ENCODE data around the gene GFER. TPM values are rescaled to one million over a fixed set of nuclear protein-coding genes. Genes with fewer than 3 reads are reported as not detected.
A peak's percentile ranks its signal among the peaks of the same experiment; 100 is the strongest.

GFER gene
- total and polyA plus RNA-seq, 2 donors = 16.1 to 28.0 TPM

- Histone ChIP-seq H3K9me3 (ENCODE audit: control insufficient read depth in 2 of 2, insufficient read depth in 1 of 2, low read length in 1 of 2) (no peaks in the 10 kb centered on the region), H3K4me3 (ENCODE audit: low read length in 2 of 2) (peak overlapping the region; percentile 72 to 86), H3K27ac (ENCODE audit: low read depth in 1 of 2, low read length in 1 of 2) (no peak overlapping the region), H3K27me3 (ENCODE audit: control insufficient read depth in 2 of 2, insufficient read depth in 1 of 2, low read length in 1 of 2) (peaks cover 0 to 7% of the 10 kb centered on the region in 2 donors), H3K4me1 (ENCODE audit: control insufficient read depth in 2 of 2, insufficient read depth in 2 of 2, low read length in 2 of 2) (peaks cover 8 to 21% of the 10 kb centered on the region in 2 donors), H3K36me3 (ENCODE audit: control insufficient read depth in 2 of 2, insufficient read depth in 2 of 2, low read length in 1 of 2) (peaks cover 19 to 35% of the 10 kb centered on the region in 2 donors)
- 20% methylated on average over 17 of the region's 17 CpGs for WGBS
- DNase-seq (ENCODE audit: low read depth in 6 of 9, low spot score in 9 of 9) = no peak
These were observed 41.8 kb upstream of the GFER start for GRCh38 chr16:1942047-1942809.

GRCh38 chr16:1942810-1943726 is 40.9 kb upstream of the GFER start, which contains the start of gene MSRB1:
Gene MSRB1 (minus strand): TSS chr16:1943199. CDS start chr16:1943156, 43 bp downstream.
- Histone ChIP-seq H3K4me3 (ENCODE audit: low read length in 2 of 2) (peak within 1 kb of the TSS; percentile 72 to 86), H3K27ac (ENCODE audit: low read depth in 1 of 2, low read length in 1 of 2) (peak within 1 kb of the TSS; percentile 26 to 78), H3K9me3 (ENCODE audit: control insufficient read depth in 2 of 2, insufficient read depth in 1 of 2, low read length in 1 of 2) (no peaks in the 10 kb centered on the region), H3K4me1 (ENCODE audit: control insufficient read depth in 2 of 2, insufficient read depth in 2 of 2, low read length in 2 of 2) (peaks cover 8 to 21% of the 10 kb centered on the region in 2 donors), H3K27me3 (ENCODE audit: control insufficient read depth in 2 of 2, insufficient read depth in 1 of 2, low read length in 1 of 2) (peaks cover 0 to 7% of the 10 kb centered on the region in 2 donors), H3K36me3 (ENCODE audit: control insufficient read depth in 2 of 2, insufficient read depth in 2 of 2, low read length in 1 of 2) (peaks cover 17 to 29% of the 10 kb centered on the region in 2 donors)
- 2% methylated on average over 77 of the region's 77 CpGs for WGBS
- DNase-seq (ENCODE audit: low read depth in 6 of 9, low spot score in 9 of 9) = peak; percentile 92 to 100 (median 99)

- whole genome bisulfite sequencing = 99% methylated on average over 21 of the region's 21 CpGs
- Histone ChIP-seq H3K36me3 (ENCODE audit: control insufficient read depth in 2 of 2, insufficient read depth in 2 of 2, low read length in 1 of 2) (peaks cover 5 to 14% of the 10 kb centered on the region in 2 donors), H3K4me1 (ENCODE audit: control insufficient read depth in 2 of 2, insufficient read depth in 2 of 2, low read length in 2 of 2) (peaks cover 8 to 21% of the 10 kb centered on the region in 2 donors), H3K9me3 (ENCODE audit: control insufficient read depth in 2 of 2, insufficient read depth in 1 of 2, low read length in 1 of 2) (no peaks in the 10 kb centered on the region), H3K27ac (ENCODE audit: low read depth in 1 of 2, low read length in 1 of 2) (no peak overlapping the region), H3K4me3 (ENCODE audit: low read length in 2 of 2) (no peak overlapping the region), H3K27me3 (ENCODE audit: control insufficient read depth in 2 of 2, insufficient read depth in 1 of 2, low read length in 1 of 2) (peaks cover 0 to 7% of the 10 kb centered on the region in 2 donors)
- DNase-seq (ENCODE audit: low read depth in 6 of 9, low spot score in 9 of 9) = no peak
These were observed 39.3 kb upstream of the GFER start for GRCh38 chr16:1944612-1945199.

- no peak for DNase-seq (ENCODE audit: low read depth in 6 of 9, low spot score in 9 of 9)
- Histone ChIP-seq H3K27me3 (ENCODE audit: control insufficient read depth in 2 of 2, insufficient read depth in 1 of 2, low read length in 1 of 2) (peaks cover 0 to 7% of the 10 kb centered on the region in 2 donors), H3K9me3 (ENCODE audit: control insufficient read depth in 2 of 2, insufficient read depth in 1 of 2, low read length in 1 of 2) (no peaks in the 10 kb centered on the region), H3K4me3 (ENCODE audit: low read length in 2 of 2) (no peak overlapping the region), H3K27ac (ENCODE audit: low read depth in 1 of 2, low read length in 1 of 2) (no peak overlapping the region), H3K36me3 (ENCODE audit: control insufficient read depth in 2 of 2, insufficient read depth in 2 of 2, low read length in 1 of 2) (peaks cover 0 to 4% of the 10 kb centered on the region in 2 donors), H3K4me1 (ENCODE audit: control insufficient read depth in 2 of 2, insufficient read depth in 2 of 2, low read length in 2 of 2) (peaks cover 8 to 21% of the 10 kb centered on the region in 2 donors)
- 93% methylated on average over 19 of the region's 19 CpGs for WGBS
These were observed 38.2 kb upstream of the GFER start for GRCh38 chr16:1945559-1946391.

DNA sequence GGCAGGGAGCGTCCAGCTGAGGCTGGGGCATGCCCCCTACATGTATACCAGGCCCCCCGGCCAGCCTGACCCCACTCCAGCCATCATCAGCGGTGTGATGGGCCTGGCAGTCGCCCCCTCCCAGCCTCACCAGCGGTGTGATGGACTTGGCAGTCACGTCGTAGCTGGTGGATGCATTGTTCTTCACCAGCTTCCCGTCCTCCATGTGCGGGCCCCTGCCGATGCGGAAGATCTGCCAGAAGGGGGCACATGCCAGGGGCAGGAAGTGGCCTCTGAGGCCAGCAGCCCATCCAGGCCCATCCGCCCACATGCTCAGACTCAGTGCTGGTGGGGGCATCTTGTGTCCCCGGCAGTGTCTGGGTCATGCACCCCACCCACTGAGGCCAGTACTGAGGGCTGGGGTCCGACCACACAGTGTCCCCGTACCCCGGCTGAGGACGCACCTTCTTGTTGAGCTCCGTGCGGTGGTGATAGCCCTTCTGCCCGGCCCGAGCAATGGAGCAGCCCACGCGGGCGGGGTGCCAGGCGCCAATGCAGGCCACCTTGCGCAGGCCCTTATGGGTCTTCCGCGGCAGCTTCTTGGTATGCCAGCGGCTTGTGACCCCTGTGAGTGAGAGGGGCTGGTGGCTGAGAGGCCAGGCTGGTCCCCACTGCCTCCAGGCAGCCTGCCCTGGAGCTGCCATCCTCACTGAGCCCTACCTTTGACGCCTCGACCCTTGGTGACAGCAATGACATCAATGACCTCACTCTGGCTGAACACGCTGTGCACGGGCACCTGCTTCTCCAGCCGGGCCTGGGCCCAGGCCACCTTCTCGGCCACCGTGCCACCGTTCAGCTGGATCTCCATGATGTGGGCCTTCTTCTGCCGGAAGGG is 37.3 kb upstream of the GFER start:
- Histone ChIP-seq H3K4me1 (ENCODE audit: control insufficient read depth in 2 of 2, insufficient read depth in 2 of 2, low read length in 2 of 2) (peaks cover 8 to 15% of the 10 kb centered on the region in 2 donors), H3K27me3 (ENCODE audit: control insufficient read depth in 2 of 2, insufficient read depth in 1 of 2, low read length in 1 of 2) (peaks cover 0 to 7% of the 10 kb centered on the region in 2 donors), H3K36me3 (ENCODE audit: control insufficient read depth in 2 of 2, insufficient read depth in 2 of 2, low read length in 1 of 2) (no peaks in the 10 kb centered on the region), H3K27ac (ENCODE audit: low read depth in 1 of 2, low read length in 1 of 2) (no peak overlapping the region), H3K4me3 (ENCODE audit: low read length in 2 of 2) (no peak overlapping the region), H3K9me3 (ENCODE audit: control insufficient read depth in 2 of 2, insufficient read depth in 1 of 2, low read length in 1 of 2) (no peaks in the 10 kb centered on the region)
- 95% methylated on average over 38 of the region's 38 CpGs for WGBS
- no peak for DNase-seq (ENCODE audit: low read depth in 6 of 9, low spot score in 9 of 9)

DNA sequence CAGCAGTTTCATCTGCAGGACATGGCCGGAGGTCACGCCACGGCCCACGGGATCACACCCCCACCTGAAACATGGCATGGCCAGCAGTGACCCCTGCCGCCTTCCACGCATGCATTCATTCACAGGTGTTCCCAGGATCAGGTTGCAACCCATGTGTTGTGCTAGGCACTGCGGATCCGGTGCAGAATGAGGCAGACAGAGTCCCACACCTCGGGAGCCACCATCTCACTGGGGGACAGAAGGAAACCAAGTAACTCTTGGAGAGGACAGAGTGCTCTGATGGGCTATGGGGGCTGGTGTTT is 36.7 kb upstream of the GFER start:
- WGBS = 95% methylated on average over 9 of the region's 9 CpGs
- Histone ChIP-seq H3K4me3 (ENCODE audit: low read length in 2 of 2) (no peak overlapping the region), H3K4me1 (ENCODE audit: control insufficient read depth in 2 of 2, insufficient read depth in 2 of 2, low read length in 2 of 2) (peaks cover 3 to 9% of the 10 kb centered on the region in 2 donors), H3K9me3 (ENCODE audit: control insufficient read depth in 2 of 2, insufficient read depth in 1 of 2, low read length in 1 of 2) (no peaks in the 10 kb centered on the region), H3K36me3 (ENCODE audit: control insufficient read depth in 2 of 2, insufficient read depth in 2 of 2, low read length in 1 of 2) (no peaks in the 10 kb centered on the region), H3K27ac (ENCODE audit: low read depth in 1 of 2, low read length in 1 of 2) (no peak overlapping the region), H3K27me3 (ENCODE audit: control insufficient read depth in 2 of 2, insufficient read depth in 1 of 2, low read length in 1 of 2) (peaks cover 0 to 4% of the 10 kb centered on the region in 2 donors)
- DNase-seq (ENCODE audit: low read depth in 6 of 9, low spot score in 9 of 9) = no peak

DNA sequence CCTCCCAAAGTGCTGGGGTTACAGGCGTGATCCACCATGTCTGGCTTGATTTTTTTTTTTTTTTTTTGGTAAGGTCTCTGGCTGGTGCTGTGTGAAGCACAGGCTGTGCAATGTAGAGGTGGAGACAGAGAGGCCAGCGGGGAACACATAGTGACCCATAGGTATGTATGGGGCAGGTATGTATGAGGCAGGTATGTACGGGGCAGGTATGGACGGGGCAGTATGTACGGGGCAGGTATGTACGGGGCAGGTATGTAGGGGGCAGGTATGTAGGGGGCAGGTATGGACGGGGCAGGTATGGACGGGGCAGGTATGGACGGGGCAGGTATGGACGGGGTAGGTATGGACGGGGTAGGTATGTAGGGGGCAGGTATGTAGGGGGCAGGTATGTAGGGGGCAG is 34.5 kb upstream of the GFER start:
- no peaks in the 10 kb centered on the region for H3K36me3 ChIP-seq (ENCODE audit: control insufficient read depth in 2 of 2, insufficient read depth in 2 of 2, low read length in 1 of 2)
- H3K9me3 ChIP-seq (ENCODE audit: control insufficient read depth in 2 of 2, insufficient read depth in 1 of 2, low read length in 1 of 2) = no peaks in the 10 kb centered on the region
- no peak overlapping the region for H3K27ac ChIP-seq (ENCODE audit: low read depth in 1 of 2, low read length in 1 of 2)
- 98% methylated on average over 11 of the region's 11 CpGs for WGBS
- H3K4me1 ChIP-seq (ENCODE audit: control insufficient read depth in 2 of 2, insufficient read depth in 2 of 2, low read length in 2 of 2) = no peaks in the 10 kb centered on the region
- H3K4me3 ChIP-seq (ENCODE audit: low read length in 2 of 2) = no peak overlapping the region
- DNase-seq (ENCODE audit: low read depth in 6 of 9, low spot score in 9 of 9) = no peak
- H3K27me3 ChIP-seq (ENCODE audit: control insufficient read depth in 2 of 2, insufficient read depth in 1 of 2, low read length in 1 of 2) = peaks cover 0 to 6% of the 10 kb centered on the region in 2 donors

GRCh38 chr16:1950047-1950446 is 33.9 kb upstream of the GFER start:
- WGBS = 93% methylated on average over 7 of the region's 7 CpGs
- no peak overlapping the region for H3K4me3 ChIP-seq (ENCODE audit: low read length in 2 of 2)
- H3K27ac ChIP-seq (ENCODE audit: low read depth in 1 of 2, low read length in 1 of 2) = no peak overlapping the region
- no peaks in the 10 kb centered on the region for H3K9me3 ChIP-seq (ENCODE audit: control insufficient read depth in 2 of 2, insufficient read depth in 1 of 2, low read length in 1 of 2)
- no peak for DNase-seq (ENCODE audit: low read depth in 6 of 9, low spot score in 9 of 9)
- H3K27me3 ChIP-seq (ENCODE audit: control insufficient read depth in 2 of 2, insufficient read depth in 1 of 2, low read length in 1 of 2) = peaks cover 0 to 8% of the 10 kb centered on the region in 2 donors
- H3K36me3 ChIP-seq (ENCODE audit: control insufficient read depth in 2 of 2, insufficient read depth in 2 of 2, low read length in 1 of 2) = no peaks in the 10 kb centered on the region
- no peaks in the 10 kb centered on the region for H3K4me1 ChIP-seq (ENCODE audit: control insufficient read depth in 2 of 2, insufficient read depth in 2 of 2, low read length in 2 of 2)
